Osteocyte (in vitro differentiated cells): ENCODE data around the gene DHFR. TPM values are rescaled to one million over a fixed set of nuclear protein-coding genes. Genes with fewer than 3 reads are reported as not detected.
A peak's percentile ranks its signal among the peaks of the same experiment; 100 is the strongest.

ENCODE experiments used
- DNase-seq: peaks from one replicate; pipeline ENCODE4 v3.0.0; 2021; ENCODE audit warnings: mixed read lengths; ENCODE audit not compliant: unreplicated experiment; ENCODE audit errors: extremely low spot score
- H3K27ac Mint-ChIP-seq: one replicate; pipeline ENCODE4 v1.8.0; 2021; ENCODE audit warnings: mild to moderate bottlenecking, mixed read lengths; ENCODE audit not compliant: unreplicated experiment
- H3K27me3 Mint-ChIP-seq: one replicate; pipeline ENCODE4 v1.8.0; 2021; ENCODE audit warnings: mixed read lengths; ENCODE audit not compliant: unreplicated experiment
- H3K36me3 Mint-ChIP-seq: one replicate; pipeline ENCODE4 v1.8.0; 2021; ENCODE audit warnings: mixed read lengths; ENCODE audit not compliant: unreplicated experiment
- H3K4me1 Mint-ChIP-seq: one replicate; pipeline ENCODE4 v1.8.0; 2021; ENCODE audit warnings: mixed read lengths; ENCODE audit not compliant: unreplicated experiment
- H3K4me3 Mint-ChIP-seq: one replicate; pipeline ENCODE4 v1.8.0; 2021; ENCODE audit warnings: mild to moderate bottlenecking, moderate library complexity, mixed read lengths; ENCODE audit not compliant: unreplicated experiment
- H3K9me3 Mint-ChIP-seq: one replicate; pipeline ENCODE4 v1.8.0; 2021; ENCODE audit warnings: mixed read lengths; ENCODE audit not compliant: unreplicated experiment
- total RNA-seq: library from RNA; stranded (reverse); gene quantifications from 2 replicates; pipeline ENCODE4 v1.2.1, GENCODE V29; 2021
- TF ChIP-seq, protein P1 (sequence below): fragments of 200-600 bp; sonication (generic); IDR thresholded peaks from 2 replicates; pipeline ENCODE4 v1.5.0; 2021; ENCODE audit warnings: antibody characterized with exemption, mild to moderate bottlenecking, moderate library complexity

DHFR gene
- total RNA-seq, 1 donor from 2014 or later: 18.5 TPM

GRCh38 chr5:80688648-80689420 lies 34.1 kb upstream of the DHFR start:
- peaks cover 5% of the 10 kb centered on the region for H3K36me3 Mint-ChIP-seq
- H3K4me3 Mint-ChIP-seq: no peak overlapping the region
- H3K27ac Mint-ChIP-seq: no peak overlapping the region
- H3K27me3 Mint-ChIP-seq: no peaks in the 10 kb centered on the region
- H3K4me1 Mint-ChIP-seq: no peaks in the 10 kb centered on the region
- H3K9me3 Mint-ChIP-seq: peaks cover 2% of the 10 kb centered on the region
- DNase-seq: no peak
- TF ChIP-seq, protein P1, sequence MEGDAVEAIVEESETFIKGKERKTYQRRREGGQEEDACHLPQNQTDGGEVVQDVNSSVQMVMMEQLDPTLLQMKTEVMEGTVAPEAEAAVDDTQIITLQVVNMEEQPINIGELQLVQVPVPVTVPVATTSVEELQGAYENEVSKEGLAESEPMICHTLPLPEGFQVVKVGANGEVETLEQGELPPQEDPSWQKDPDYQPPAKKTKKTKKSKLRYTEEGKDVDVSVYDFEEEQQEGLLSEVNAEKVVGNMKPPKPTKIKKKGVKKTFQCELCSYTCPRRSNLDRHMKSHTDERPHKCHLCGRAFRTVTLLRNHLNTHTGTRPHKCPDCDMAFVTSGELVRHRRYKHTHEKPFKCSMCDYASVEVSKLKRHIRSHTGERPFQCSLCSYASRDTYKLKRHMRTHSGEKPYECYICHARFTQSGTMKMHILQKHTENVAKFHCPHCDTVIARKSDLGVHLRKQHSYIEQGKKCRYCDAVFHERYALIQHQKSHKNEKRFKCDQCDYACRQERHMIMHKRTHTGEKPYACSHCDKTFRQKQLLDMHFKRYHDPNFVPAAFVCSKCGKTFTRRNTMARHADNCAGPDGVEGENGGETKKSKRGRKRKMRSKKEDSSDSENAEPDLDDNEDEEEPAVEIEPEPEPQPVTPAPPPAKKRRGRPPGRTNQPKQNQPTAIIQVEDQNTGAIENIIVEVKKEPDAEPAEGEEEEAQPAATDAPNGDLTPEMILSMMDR: no peak

GRCh38 chr5:80686757-80687156 lies 32.0 kb upstream of the DHFR start:
- peaks cover 6% of the 10 kb centered on the region for H3K9me3 Mint-ChIP-seq
- H3K27ac Mint-ChIP-seq: no peak overlapping the region
- peaks cover 21% of the 10 kb centered on the region for H3K36me3 Mint-ChIP-seq
- TF ChIP-seq, protein P1: peak; percentile 57
- no peak for DNase-seq
- H3K27me3 Mint-ChIP-seq: no peaks in the 10 kb centered on the region
- H3K4me1 Mint-ChIP-seq: no peaks in the 10 kb centered on the region
- no peak overlapping the region for H3K4me3 Mint-ChIP-seq

DNA sequence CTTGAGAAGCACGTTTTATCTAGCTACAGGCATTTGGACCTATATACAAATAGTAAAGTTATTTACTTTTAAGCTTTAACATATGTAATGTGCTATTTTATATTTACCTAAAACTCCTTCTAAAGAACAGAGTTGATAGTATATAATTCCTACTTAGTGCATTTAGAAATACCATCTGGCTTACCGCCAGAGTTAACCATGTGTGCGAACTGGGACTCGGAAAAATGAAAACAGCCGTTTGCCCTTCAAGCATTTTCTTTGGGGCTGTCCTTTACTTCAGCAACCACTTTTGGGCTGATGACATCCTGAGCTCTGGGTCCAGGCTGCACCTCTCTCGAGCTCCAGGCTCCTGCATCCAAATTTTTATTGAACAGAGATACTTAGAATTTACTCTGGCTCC lies 21.9 kb upstream of the DHFR start:
- Mint-ChIP-seq H3K4me3 (no peak overlapping the region), H3K27me3 (no peaks in the 10 kb centered on the region), H3K36me3 (peaks cover 35% of the 10 kb centered on the region), H3K9me3 (no peaks in the 10 kb centered on the region), H3K27ac (no peak overlapping the region), H3K4me1 (no peaks in the 10 kb centered on the region)
- DNase-seq: no peak
- TF ChIP-seq, protein P1: no peak

DNA sequence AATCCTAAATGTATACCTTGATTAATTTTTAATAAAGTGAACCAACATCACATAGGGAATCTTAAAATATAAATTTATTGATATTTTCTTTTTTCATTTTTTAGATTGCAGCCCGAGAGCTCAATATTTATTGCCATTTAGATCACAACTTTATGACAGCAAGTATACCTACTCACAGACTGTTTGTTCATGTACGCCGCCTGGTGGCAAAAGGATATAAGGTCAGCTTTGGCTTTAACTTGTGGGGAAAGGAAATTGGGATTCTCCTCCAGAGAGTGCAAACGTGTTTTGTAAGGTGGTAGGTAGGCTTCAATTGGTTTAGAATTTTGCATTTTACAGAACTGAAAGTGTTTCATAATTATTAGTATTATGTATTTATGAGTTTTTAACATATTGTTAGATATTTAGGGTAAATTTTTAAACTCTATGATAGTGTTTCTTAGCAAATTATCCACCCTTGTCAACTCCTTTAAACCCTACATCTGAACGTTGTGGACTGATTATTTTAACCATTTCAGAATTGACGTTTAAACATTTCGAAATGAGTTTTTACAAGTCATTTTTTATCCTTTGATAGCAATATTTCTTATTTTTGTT lies 17.5 kb upstream of the DHFR start:
- H3K36me3 Mint-ChIP-seq: peaks cover 35% of the 10 kb centered on the region
- TF ChIP-seq, protein P1: peak; percentile 85
- no peak overlapping the region for H3K27ac Mint-ChIP-seq
- DNase-seq: no peak
- no peaks in the 10 kb centered on the region for H3K27me3 Mint-ChIP-seq
- H3K9me3 Mint-ChIP-seq: no peaks in the 10 kb centered on the region
- no peak overlapping the region for H3K4me3 Mint-ChIP-seq
- no peaks in the 10 kb centered on the region for H3K4me1 Mint-ChIP-seq
